ENCODE data around the gene KLHL36.
"Not testable (repeated sequence)": the region's sequence is repeated elsewhere in the genome, so short reads cannot be mapped to it uniquely, and the experiment has no call there.

KLHL36 gene

DNA sequence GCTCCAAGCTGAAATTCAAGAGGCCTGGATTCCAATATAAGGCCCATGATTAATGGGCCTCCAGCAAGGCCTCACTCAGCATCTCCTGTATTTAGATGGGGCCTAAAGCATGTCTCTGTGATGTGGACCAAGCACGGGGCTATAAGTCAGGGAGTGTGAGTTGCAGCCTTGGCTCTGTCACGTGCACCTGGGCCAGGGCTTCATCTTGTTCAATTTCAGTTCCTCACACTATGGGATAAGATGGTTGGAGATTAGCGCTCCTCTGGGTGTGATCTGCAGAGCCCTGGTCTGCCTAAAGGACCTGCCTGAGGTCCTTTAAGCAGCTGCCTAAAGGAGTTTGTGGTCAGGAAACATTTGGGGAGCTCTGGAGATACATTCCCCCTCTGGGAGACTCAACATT, 25.2 kb downstream of the KLHL36 start:
- DNase-seq, result no peak

DNA sequence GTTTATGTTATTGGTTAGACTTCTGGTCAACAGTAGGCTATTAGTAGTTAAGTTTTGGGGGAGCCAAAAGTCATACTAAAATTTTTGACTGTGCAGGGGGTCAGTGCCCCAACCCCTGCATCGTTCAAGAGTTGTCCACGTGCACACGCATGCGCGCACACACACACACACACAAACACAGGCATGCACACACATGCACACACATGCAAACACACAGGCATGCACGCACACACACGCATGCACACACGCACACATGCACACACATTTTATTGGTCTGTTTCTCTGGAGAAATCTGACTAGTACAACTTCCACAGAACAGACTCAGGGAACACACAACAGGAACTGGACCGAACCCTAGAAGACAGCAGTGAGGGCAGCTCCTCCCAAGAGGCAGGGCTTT, 27.1 kb downstream of the KLHL36 start:
- no peak for DNase-seq

DNA sequence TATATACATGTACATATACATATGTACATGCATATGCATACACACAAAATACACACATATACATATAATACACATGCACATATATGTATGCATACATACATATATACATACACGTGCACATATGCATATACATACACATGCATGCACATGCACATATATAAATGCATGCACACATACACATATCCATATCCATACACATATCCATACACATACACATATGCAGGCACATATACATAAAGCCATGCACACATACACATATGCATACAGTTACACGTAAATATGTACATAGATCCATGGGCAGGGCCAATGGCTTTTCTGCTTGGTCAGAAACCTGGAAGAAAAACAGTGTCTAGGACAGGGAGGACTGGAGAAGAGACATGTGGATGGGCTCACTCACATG, 27.6 kb downstream of the KLHL36 start:
- no peak for DNase-seq

DNA sequence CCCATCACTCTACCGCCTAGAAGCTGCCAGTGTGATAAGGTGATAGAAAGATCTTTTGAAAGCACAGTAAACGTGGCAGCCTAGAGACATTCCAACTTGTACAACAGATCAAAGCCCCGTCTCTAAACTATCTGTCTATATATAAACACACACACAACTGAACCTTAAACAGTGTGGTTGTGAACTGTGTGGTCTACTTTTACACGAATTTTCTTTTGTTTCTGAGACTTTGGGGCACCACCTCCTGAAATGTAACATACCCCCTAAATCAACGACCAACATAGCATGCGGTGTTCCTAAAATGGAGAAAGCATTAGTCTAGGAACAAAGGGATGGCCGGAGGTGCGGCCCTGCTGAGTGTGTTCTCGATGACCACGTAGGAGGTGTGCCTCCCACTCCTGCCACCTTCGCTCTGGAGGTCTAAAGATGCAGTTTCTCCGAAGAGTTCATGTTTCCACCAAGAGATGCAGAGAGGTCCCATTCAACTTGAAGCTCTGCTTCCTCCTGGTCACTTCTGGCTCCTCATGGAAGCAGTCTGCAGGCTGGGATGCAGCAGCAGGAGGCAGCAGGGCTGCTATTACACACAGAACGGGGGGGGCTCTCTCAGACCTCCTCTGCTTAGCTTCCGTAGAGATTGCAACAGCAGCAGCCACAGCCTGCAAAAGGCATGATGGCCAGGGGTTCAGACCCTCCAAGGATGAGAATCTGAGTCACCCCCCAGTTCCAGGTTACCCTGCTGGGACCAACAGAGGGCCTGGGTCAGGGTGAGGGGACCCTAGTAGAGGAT, 28.9 kb downstream of the KLHL36 start:
- no peak for DNase-seq

DNA sequence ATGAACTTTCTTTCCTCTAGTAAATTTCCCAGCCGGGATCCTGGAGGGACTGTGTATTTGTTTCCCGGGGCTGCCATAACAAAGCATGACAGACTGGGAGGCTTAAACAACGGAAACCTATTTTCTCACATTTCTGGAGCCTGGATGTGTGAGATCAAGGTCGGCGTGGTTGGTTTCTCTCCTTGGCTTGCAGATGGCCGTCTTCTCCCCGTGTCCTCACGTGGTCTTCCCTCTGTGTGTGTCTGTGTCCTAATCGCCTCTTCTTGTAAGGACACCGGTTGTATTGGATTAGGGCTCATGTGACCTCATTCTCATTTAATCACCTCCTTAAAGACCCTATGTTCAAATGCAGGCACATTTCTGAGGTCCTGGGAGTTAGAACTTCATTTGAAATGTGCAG, 29.5 kb downstream of the KLHL36 start:
- no peak for DNase-seq

DNA sequence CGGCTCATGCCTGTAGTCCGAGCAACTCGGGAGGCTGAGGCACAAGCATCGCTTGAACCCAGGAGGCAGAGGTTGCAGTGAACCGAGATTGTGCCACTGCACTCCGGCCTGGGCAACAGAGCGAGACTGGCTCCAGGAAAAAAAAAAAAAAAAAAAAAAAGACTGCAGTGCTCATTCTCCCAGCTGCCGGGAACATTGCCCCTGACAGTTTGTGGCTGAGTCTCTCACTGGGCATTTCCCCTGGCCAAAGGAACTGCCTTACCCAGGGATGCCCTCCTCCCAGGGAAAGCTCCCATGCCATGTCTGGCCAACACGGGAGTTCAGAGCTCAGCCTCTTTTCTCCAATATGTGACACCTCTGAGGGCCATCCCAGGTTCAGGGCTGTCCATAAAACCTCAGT, 30.2 kb downstream of the KLHL36 start:
- no peak for DNase-seq

DNA sequence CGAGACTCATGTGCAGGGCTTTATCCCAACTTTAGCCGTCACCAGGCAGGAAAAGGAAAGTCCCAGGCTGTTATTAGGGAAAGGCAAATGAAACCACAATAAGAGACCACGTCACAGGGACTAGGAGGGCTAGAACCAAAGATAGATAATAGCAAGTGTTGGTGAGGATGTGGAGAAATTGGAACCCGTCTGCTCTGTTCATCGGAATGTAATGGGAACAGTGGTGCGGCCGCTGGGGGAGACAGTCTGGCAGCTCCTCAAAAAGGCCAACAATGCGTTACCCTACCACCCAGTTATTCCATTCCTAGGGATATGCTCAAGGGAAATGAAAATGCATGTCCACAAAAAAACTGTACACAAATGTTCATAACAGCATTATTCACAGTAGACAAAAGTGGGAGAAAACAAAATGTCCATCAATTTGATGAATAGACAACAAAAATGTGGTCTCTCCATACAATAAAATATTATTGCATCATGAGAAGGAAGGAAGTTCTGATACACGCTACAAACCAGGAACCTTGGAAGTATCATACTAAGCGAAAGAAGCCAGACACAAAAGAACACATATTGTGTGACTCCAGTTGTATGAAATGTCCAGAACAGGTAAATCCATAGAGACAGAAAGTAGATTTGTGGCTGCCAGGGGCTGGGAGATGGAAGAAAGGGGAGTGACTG, 32.0 kb downstream of the KLHL36 start:
- no peak for DNase-seq

DNA sequence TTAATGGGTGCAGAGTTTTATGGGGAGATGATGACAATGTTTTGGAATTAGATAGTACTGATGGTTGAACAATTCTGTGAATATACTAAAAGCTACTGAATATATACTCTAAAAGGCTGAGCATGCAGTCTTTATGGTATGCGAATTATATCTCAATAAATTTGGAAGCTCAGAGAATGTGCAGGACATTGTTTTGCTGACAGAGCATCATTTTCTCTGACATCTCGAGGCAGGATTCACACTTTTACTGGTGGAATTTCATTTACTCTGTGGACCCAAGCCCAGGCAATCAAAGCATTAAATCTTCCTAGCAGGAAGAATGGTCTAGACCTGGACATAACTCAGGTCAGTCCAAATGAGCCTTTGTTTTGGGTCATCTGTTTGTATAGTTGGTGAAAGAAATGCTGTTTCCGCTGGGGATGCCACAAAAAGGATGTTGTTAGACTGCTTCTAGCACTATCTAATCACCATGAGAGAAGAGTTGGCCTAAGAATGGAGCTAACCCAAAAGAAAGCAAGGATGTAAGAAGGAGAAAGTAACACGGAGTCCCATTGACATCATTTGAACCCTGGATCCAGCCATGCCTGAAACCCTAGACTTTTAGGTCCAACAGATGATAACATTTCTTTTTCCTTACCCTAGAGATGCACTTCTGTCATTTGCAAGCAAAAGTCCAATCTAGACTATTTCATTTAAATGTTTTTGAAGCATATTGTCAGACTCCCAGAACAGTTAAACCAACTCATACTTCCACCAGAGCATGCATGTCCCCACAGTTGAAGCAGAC, 32.7 kb downstream of the KLHL36 start:
- DNase-seq, result no peak

DNA sequence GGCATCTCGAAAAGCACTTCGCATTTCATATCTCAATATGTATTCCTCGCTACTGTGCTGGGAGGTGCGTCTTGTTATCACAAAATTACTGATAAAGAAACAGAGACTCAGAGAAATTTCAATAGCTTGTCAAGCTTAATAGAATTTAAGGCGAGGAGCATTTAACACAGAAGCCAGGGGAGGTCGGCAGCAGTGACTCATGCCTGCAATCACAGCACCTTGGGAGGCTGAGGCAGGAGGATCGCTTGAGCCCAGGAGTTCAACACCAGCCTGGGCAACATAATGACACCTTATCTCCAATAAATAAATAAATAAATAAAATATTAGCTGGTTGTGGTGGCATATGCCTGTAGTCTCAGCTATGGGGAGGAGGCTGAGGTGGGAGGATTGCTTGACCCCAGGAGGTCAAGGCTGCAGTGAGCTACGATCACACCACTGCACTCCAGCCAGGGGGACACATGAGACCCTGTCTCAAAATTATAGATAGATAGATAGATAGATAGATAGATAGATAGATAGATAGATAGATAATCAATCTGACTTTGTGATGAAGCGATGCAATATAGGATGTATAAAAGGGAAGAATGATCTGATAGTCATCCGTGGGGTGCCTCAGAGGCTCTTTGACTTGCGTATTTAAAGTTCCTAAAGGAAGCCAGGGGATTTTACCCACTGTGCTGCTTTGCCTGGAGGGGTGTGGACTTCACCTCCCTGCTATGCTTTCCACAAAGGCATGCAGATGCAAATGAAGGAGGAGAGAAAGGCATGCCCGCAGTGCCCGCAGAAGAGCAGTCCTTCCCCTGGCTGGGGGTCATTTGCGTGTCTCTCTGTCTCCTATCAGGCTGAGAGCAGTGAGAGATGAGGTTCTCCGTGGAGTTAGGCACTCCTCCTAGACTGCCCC, 35.6 kb downstream of the KLHL36 start:
- DNase-seq, result peak; percentile 31

DNA sequence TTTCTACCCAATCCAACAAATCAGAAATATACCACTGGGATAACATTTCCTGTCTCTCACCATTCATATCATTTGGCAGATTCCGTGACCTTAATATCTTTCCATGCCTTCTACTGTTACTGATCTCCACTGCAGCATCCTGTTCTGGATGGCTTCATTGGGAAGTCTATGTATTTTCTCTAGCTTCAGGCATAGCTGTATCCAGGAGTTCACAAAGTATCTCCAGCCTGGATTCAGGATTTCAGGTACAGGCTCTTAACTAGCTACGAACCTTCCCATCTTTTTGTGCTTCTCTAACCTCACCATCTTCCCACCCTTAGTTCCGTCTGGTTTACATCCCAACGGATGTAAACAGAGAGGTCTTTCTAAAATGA, 36.3 kb downstream of the KLHL36 start:
- DNase-seq, result no peak

DNA sequence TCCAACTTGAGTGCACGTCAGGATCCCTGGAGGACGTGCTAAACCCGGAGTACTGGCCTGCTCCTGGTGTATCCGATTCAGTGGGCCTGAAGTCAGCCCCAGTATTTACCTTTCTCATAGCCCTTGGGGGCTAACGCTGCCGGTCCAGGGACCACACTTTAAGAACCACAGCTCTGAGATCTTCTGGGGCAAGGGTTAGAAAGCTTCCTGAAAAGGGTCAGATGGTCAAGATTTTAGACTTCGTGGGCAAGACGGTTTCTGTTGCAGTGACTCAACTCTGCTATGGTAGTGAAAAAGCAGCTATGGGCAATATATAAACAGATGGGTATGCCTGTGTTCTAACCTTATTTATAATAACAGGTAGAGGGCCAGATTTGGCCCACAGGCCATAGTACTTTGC, 36.9 kb downstream of the KLHL36 start:
- no peak for DNase-seq

DNA sequence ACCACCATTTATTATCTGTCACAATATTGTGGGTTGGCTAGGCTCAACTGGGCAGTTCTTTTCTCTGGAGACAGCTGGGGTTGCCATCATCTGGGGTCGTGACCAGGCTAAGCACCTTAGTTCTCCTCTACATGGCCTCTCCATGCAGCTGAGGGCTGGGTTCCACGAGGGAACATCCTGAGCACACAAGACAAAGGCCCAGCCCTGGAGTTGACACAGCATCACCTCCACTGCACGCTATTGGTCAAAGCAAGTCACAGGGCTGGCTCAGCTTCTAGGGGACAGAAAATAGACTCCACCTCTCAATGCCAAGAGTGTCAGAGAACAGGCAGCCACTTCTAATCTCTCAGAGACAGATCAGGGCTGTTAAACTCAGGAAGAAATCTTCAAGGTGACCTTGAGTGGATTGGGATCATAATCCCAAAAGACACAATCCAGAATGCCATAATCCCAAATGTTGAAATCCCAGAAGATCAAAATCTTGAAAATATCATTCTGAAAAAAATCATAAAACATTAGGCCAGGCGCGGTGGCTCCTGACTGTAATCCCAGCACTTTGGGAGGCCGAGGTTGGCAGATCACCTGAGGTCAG, 38.5 kb downstream of the KLHL36 start:
- no peak for DNase-seq

DNA sequence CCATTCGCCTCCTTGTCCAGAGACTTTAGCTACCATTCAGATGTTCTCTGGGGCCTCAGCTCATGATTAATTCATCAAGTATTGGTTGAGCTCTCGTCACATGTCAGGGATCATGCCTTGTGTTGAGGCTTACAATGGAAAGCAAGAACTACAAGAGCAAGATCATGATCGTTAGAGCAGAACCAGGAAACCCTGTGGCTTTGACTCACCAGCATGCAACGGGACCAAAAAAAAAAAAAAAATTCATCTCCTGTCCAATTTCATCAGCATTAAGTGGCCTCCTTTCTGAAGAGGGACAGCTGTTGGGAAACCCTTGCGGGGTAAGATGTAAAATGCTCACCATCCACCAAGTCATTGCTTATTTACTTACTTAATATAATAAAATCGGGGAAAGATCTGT, 39.4 kb downstream of the KLHL36 start:
- DNase-seq, result no peak

DNA sequence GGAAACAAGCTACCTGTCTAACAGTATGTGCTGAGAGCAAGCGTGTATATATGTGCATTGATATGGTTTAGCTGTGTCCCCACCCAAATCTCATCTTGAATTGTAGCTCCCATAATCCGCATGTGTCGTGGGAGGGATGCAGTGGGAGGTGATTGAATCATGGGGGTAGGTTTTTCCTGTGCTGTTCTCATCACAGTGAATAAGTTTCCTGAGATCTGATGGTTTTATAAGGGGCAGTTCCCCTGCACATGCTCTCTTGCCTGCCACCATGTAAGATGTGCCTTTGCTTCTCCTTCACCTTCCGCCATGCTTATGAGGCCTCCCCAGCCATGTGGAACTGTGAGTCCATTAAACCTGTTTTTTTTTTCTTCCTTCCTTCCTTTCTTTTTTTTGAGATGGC, 39.9 kb downstream of the KLHL36 start:
- not testable (repeated sequence) for DNase-seq

DNA sequence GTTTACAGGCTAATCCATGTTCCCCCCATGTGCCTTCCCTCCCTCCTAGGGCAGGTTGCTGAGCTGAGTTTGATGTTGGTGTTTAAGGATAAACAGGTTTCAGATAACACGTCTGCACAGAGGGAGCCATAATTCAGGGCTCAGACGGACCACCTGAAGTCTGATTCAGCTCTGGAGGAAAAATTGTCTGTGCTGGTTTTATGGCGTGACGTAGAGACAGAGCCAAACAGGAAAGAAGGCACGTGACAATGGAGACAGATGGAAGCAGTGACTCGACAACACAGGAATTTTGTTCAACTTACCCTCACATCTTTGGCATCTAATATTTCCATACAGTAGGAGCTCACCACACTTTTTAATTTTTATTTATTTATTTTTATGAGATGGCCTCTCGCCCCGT, 40.8 kb downstream of the KLHL36 start:
- DNase-seq, result no peak

DNA sequence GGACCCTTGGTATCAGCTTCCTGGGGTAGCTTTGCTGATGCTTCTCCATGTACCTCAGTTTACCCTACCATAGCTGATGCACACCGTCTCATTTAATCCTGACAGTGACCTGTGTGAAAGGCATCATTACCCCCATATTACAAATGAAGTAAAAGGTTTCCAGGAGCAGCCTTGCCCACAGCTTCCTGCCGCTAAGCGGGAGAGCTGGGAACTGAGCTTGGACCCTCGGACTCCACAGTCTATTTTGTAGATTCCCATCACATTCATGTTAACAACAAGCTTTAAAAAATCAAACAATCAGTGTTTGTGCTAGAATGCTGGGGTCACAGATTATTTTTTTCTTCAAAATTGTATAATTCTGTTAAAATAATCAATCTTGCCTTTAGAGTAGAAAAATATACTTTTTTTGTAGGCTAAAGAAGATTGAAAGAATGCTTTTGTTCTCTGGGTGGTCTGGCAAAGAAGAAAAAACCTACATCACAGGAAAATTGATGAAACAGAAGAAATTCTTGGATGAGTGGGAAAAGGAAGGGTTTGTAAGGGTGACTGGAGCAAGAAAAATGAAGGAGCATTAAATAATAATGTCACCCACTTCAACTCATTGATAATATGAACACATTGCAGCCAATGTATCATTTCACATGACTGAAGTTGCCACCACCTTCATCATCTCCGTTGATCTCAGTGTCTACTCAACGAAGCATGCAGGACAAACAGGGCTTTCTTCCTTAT, 41.9 kb downstream of the KLHL36 start:
- no peak for DNase-seq

DNA sequence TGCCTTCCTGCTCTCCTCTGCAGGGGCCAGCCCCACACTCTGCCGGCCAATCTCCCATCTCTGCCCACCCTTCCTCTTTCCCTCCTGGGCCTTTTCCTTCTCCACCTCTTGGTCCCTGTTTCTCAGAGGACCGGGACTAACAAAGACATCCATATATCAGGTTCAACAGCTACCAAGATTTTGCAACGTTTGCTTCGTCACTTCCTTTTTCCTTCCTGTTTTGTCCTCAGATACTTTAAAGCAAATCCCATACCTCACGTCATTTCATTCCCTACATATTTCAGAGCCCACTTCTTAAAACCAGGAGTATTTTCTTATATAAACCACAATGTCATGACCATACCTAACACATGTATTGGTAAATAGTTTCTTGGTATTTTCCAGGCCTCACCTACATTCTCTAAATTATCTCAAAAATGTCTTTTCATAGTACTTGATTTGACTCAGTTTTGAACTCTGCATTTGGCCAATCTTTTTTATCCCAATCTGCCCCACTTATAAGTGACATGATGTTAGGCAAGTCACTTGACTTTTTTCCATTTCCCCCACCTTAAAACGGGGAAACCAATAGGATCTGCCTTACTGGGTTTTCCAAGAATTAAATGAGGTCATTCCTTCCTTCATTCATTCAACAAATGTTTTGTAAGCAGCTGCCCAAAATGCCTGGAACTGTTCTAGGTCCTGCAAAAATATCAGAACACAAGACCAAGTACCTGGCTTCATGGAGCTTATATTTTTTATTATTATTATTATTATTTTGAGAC, 44.3 kb downstream of the KLHL36 start:
- DNase-seq, result no peak

DNA sequence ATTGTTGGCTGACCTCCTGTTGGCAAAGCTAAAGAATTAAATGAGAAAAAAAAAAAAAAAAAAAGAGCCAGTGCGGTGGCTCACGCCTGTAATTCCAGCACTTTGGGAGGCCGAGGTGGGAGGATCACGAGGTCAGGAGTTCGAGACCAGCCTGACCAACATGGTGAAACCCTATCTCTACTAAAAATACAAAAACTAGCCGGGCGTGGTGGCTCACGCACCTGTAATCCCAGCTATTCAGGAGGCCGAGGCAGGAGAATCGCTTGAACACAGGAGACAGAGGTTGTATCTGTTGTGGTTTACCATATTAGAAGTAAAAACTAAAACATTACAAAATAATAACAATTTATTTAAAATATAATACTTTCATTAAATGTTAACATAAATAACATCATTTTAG, 45.6 kb downstream of the KLHL36 start:
- DNase-seq, result not testable (repeated sequence)

DNA sequence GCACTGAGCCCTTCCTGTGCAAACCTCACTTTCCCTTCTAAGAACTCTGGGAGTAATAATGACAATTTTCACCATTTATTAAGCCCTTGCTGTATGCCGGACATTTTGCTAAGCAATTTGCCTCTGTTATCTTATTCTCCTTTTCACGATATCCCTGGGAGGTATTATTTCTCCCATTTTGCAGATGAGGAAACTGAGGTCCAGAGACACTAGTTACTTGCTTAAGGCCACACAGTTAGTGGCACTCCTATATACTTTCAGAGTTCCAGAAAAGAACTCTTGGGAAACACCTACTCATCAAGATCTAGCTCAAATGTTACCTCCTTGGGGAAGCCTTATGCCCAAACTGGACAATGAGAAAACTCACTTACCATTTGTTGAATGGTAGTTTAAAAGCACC, 46.7 kb downstream of the KLHL36 start:
- DNase-seq, result no peak

DNA sequence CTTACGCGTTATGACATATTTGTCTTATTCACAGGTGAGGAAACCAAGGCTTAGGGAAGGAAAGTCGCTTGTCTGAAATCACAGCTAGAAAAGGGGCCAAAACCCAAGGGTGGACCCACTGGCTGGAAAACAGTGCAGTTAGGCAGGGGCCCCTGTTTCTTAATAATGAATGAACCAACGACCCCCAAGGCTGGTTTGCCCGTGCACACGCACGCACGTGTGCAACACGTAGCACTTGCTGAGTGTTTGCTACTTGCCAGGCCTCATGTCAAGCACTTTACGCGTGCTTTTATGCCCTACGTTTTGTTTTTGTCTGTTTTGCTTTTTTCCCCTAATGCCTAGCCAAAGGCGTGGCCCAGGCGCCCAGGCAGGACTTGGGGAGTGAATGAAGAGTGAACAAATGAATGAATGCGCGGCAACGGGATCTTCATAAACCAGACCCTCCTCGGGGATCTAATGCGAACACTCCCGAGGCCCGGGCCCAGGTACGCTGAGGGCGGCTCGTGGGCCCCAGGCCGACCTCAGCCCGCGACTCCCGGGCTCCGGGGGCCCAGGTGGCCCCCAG, 50.9 kb downstream of the KLHL36 start:
- no peak for DNase-seq
